ENCODE measurements around the gene GNG13.

Gene GNG13, protein sequence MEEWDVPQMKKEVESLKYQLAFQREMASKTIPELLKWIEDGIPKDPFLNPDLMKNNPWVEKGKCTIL

GRCh38 chr16:799948-800833, at the start of gene GNG13:
GNG13 (minus strand) TSS chr16:800734; CDS start chr16:799077, 1,657 bp downstream.
- ATAC-seq = peak; percentile 4

GRCh38 chr16:848510-849253, 48.1 kb upstream of the GNG13 start:
- no peaks in the 10 kb centered on the region for H3K4me1 Mint-ChIP-seq
- no peak overlapping the region for H3K4me3 Mint-ChIP-seq
- H3K9me3 Mint-ChIP-seq = no peaks in the 10 kb centered on the region
- DNase-seq (ENCODE audit: low spot score in 2 of 2) (no peak), ATAC-seq (no peak)
- H3K36me3 Mint-ChIP-seq = no peaks in the 10 kb centered on the region
- H3K27ac Mint-ChIP-seq = no peak overlapping the region

More at GRCh38 chr16:799948-800833, at the start of gene GNG13:
- H3K4me3 Mint-ChIP-seq = no peak within 1 kb of the TSS
- no peak for DNase-seq (ENCODE audit: low spot score in 2 of 2)
- H3K27ac Mint-ChIP-seq = no peak within 1 kb of the TSS
- H3K4me1 Mint-ChIP-seq = peaks cover 4% of the 10 kb centered on the region
- H3K36me3 Mint-ChIP-seq = no peaks in the 10 kb centered on the region
- H3K9me3 Mint-ChIP-seq = no peaks in the 10 kb centered on the region

DNA sequence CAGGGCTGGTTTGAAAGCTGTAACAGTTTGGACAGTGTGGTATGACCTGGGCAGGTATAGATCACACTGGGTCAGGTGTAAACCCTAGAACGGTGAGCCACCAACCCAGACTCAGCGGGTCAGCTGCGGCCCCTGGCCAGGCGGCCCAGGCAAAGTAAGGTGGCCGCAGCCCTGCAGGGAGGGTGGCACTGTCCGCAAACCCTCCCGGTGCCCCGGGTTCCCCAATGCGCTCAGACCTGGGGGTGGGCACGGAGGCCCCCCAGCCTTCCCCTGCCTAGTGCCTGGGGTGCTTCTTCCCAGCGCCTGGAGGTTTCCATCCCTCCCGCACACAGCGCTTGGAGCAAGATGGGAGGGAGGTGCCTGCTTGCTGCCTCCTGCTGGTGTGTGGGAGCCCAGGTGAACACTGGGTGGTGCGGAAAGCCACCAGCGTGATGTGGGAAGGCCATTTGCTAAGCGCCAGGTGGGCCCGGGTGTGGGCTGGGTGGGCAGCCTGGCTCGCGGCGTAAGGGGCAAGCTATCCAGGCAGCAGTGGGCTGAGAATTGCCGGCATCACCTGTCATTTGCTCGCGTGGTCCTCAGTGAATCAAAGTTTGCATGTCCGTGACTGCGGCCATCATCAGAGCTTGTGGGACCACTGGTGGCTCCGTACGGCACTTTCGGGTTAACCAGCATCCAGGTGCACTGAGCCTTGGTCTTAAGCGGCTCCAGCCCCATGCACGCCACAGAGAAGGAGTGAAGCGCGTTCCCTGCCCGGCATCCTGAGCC, 47.3 kb upstream of the GNG13 start:
- no peaks in the 10 kb centered on the region for H3K36me3 Mint-ChIP-seq
- DNase-seq (ENCODE audit: low spot score in 2 of 2) = no peak
- H3K4me3 Mint-ChIP-seq = no peak overlapping the region
- no peak for ATAC-seq
- H3K27ac Mint-ChIP-seq = no peak overlapping the region
- H3K9me3 Mint-ChIP-seq = no peaks in the 10 kb centered on the region
- H3K4me1 Mint-ChIP-seq = no peaks in the 10 kb centered on the region

DNA sequence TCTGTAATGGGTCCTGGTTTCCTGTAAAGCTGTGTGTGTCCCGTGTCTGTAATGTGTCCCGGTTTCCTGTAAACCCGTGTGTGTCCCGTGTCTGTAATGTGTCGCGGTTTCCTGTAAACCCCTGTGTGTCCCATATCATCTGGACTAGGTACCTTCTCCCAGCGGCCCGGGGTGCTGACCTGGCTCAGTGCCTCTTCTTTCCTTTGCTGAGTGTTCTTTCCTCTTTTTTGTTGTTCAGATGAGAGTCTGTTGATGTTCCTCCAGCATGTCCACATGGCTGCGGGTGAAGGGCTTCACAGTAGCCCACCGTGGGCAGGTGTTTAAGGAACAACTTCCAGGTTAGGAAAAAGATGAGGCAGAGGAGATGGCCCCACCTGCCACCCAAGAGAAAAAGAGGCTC, 46.6 kb upstream of the GNG13 start:
- H3K4me1 Mint-ChIP-seq = no peaks in the 10 kb centered on the region
- DNase-seq (ENCODE audit: low spot score in 2 of 2) = no peak
- no peaks in the 10 kb centered on the region for H3K36me3 Mint-ChIP-seq
- no peaks in the 10 kb centered on the region for H3K9me3 Mint-ChIP-seq
- H3K27ac Mint-ChIP-seq = no peak overlapping the region
- no peak overlapping the region for H3K4me3 Mint-ChIP-seq
- no peak for ATAC-seq

- DNase-seq (ENCODE audit: low spot score in 2 of 2) = no peak
- H3K27ac Mint-ChIP-seq = no peak overlapping the region
- no peaks in the 10 kb centered on the region for H3K36me3 Mint-ChIP-seq
- H3K4me3 Mint-ChIP-seq = no peak overlapping the region
- ATAC-seq = no peak
- H3K9me3 Mint-ChIP-seq = no peaks in the 10 kb centered on the region
- H3K4me1 Mint-ChIP-seq = no peaks in the 10 kb centered on the region
Observed at GRCh38 chr16:845351-845745, 44.8 kb upstream of the GNG13 start.

DNA sequence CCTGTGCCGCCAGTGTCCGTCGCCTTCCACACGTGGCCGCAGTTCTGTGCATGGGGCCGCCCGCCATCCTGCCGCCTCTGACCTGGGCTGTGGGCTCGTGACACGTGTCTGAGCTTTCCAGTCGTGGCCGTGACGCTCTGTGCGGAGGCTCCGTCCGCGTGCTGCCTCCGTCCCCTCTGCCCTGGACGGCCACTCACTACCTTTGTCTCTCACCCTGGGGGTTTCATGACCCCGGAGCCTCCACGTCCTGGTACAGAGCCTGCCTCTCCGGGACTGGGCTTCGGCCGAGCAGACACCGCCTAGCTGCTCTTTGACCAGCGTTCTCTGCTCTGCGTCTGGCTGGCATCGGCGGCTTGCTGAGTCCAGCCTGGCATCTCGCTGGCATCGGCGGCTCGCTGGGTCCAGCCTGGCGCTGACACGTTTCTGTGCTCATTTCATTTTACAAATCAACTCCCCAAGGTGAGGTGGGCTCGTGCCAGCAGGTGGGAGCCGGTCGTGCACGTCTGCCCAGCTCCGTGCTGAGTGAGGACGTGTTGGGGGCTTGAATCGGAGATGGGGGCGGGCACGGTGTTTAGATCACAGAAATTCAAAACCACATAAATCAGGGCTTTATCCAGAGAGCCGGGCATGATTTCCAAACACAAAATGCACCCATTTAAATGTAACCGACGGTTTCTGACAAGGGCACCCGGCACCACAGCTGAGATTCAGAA, 44.3 kb upstream of the GNG13 start:
- H3K4me1 Mint-ChIP-seq = no peaks in the 10 kb centered on the region
- no peak overlapping the region for H3K4me3 Mint-ChIP-seq
- no peaks in the 10 kb centered on the region for H3K9me3 Mint-ChIP-seq
- no peak for ATAC-seq
- DNase-seq (ENCODE audit: low spot score in 2 of 2) = no peak
- no peak overlapping the region for H3K27ac Mint-ChIP-seq
- H3K36me3 Mint-ChIP-seq = no peaks in the 10 kb centered on the region

DNA sequence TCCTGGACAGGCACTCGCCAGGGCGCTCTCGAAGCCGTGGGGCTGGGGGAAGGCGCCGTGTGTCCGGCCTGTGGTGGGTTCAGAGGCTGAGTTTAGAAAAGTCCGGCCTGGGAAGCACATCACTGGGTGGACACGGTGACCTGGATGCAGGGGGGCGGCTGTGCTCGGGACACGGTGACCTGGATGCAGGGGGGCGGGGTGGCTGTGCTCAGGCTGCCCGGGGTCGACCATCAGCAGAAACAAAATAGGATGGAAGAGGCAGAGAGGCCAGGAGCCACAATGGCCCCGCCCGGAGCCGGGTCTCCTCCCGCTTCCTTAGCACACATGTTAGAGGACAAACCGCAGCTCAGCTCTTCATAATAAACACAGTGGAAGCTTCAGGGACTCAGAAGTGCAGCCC, 43.2 kb upstream of the GNG13 start:
- no peaks in the 10 kb centered on the region for H3K36me3 Mint-ChIP-seq
- ATAC-seq = no peak
- DNase-seq (ENCODE audit: low spot score in 2 of 2) = no peak
- no peak overlapping the region for H3K27ac Mint-ChIP-seq
- no peaks in the 10 kb centered on the region for H3K4me1 Mint-ChIP-seq
- H3K4me3 Mint-ChIP-seq = no peak overlapping the region
- H3K9me3 Mint-ChIP-seq = no peaks in the 10 kb centered on the region

- Mint-ChIP-seq H3K36me3 (no peaks in the 10 kb centered on the region), H3K9me3 (no peaks in the 10 kb centered on the region), H3K4me3 (no peak overlapping the region), H3K27ac (no peak overlapping the region), H3K4me1 (no peaks in the 10 kb centered on the region)
- ATAC-seq = no peak
- DNase-seq (ENCODE audit: low spot score in 2 of 2) = no peak
Observed at GRCh38 chr16:842711-843560, 42.4 kb upstream of the GNG13 start.

DNA sequence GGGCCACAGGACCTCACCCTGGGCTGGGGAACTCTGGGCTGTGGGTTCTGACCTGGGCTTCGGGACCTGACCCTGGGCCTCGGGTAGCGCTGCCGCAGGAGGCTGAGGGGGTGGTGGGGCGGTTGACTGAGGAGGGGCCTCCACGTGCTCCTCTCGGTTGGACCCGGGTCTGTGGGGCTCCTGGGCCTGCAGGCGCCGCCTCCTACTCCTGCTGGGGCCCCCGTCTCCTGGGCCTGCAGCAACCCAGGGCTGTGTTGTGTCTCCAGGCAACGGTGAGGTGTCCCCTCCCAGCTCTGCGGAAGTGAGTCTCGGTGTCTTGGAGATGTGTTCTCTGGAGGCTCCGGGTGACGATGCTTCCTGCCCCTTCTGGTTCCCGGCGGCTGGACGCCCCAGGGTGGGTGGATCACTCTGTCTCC, 41.5 kb upstream of the GNG13 start:
- no peak for ATAC-seq
- Mint-ChIP-seq H3K27ac (no peak overlapping the region), H3K9me3 (no peaks in the 10 kb centered on the region), H3K4me3 (no peak overlapping the region), H3K36me3 (no peaks in the 10 kb centered on the region), H3K4me1 (no peaks in the 10 kb centered on the region)
- no peak for DNase-seq (ENCODE audit: low spot score in 2 of 2)

- H3K27ac Mint-ChIP-seq = no peak overlapping the region
- peaks cover under 1% of the 10 kb centered on the region for H3K9me3 Mint-ChIP-seq
- no peaks in the 10 kb centered on the region for H3K4me1 Mint-ChIP-seq
- no peak overlapping the region for H3K4me3 Mint-ChIP-seq
- DNase-seq (ENCODE audit: low spot score in 2 of 2) (no peak), ATAC-seq (no peak)
- H3K36me3 Mint-ChIP-seq = no peaks in the 10 kb centered on the region
Observed at GRCh38 chr16:841455-842060, 41.0 kb upstream of the GNG13 start.

GRCh38 chr16:840561-841454, 40.3 kb upstream of the GNG13 start:
- Mint-ChIP-seq H3K36me3 (no peaks in the 10 kb centered on the region), H3K9me3 (peaks cover 4% of the 10 kb centered on the region), H3K4me1 (no peaks in the 10 kb centered on the region), H3K4me3 (no peak overlapping the region), H3K27ac (no peak overlapping the region)
- ATAC-seq (no peak), DNase-seq (ENCODE audit: low spot score in 2 of 2) (no peak)

DNA sequence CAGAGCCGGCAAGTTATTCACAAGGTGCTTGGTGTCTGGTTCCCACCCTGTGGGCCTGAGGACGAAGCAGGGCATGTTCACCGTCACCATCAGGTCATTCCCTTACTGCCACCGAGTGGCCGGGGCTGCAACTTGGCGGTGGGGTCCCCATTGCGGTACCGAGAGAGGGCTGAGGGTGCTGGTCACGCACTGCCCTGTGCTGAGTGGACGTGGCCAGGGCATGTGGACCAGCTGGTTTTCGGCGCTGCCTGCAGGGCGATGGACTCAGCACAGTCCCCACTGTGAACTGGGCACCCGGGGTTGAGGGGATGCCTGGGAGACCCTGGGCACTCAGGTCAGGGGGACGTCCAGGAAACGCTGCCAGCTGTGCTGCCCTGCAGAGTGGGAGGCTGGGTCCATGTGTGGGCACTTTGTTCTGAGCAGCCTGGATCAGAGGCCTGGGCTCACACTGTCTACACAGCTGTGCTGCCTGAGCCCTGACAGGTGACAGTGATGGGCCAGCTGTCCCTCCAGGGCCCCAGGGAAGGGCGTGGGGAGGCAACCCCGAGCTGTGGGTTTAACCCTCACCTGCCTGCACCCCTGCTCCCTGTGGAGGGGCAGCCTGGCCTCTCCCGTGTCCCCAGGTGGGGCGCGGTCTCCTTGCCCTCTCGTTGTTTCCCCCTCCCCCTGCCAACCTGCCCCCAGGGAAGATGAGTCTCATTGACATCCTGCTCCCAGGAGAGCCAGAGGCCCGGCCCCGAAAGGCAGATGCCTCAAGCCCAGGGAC, 39.3 kb upstream of the GNG13 start:
- ATAC-seq = no peak

More for the DNA sequence above, 39.3 kb upstream of the GNG13 start:
- DNase-seq (ENCODE audit: low spot score in 2 of 2) = no peak
- Mint-ChIP-seq H3K4me3 (no peak overlapping the region), H3K36me3 (no peaks in the 10 kb centered on the region), H3K27ac (no peak overlapping the region), H3K4me1 (no peaks in the 10 kb centered on the region), H3K9me3 (peaks cover 6% of the 10 kb centered on the region)
